A549 treated with AZD2906 at 1 μM for 4 hours (cell line): ENCODE data around the gene MAGEE1. TPM values are rescaled to one million over a fixed set of nuclear protein-coding genes. Genes with fewer than 3 reads are reported as not detected.

ENCODE experiments used
- total RNA-seq: library from RNA; stranded (reverse); fragments of 200-300 nt; extraction: Qiagen RNA extraction; gene quantifications from 5 replicates; pipeline ENCODE4 v1.2.3, GENCODE V29; 2022

Gene MAGEE1
- total RNA-seq: 3.2 to 4.8 TPM (median 4.2 TPM) in 5 replicates

GRCh38 chrX:76427560-76428242, at the start of gene MAGEE1:
MAGEE1 (plus strand) TSS chrX:76427710; CDS start chrX:76427931, 221 bp downstream.

